Coronary artery (tissue), 2 donors: ENCODE measurements around the gene C2orf78.

Experiments used
- DNase-seq: peaks from one replicate; pipeline ENCODE4 v3.0.0-alpha.2; 2017; ENCODE audit warnings: low spot score
- H3K27ac ChIP-seq, 2 donors: fragments of 200-600 bp; sonication (generic); one replicate each; pipeline ENCODE4 v1.5.1; 2016 to 2019
- H3K4me3 ChIP-seq: fragments of 200-600 bp; sonication (generic); 2 replicates; pipeline ENCODE4 v1.5.1; 2016; ENCODE audit warnings: mild to moderate bottlenecking, moderate library complexity
- TF ChIP-seq, protein P1 (sequence below): fragments of 200-600 bp; sonication (generic); IDR thresholded peaks from one replicate; pipeline ENCODE4 v1.5.1; 2019; ENCODE audit warnings: antibody characterized with exemption

C2orf78 gene

DNA sequence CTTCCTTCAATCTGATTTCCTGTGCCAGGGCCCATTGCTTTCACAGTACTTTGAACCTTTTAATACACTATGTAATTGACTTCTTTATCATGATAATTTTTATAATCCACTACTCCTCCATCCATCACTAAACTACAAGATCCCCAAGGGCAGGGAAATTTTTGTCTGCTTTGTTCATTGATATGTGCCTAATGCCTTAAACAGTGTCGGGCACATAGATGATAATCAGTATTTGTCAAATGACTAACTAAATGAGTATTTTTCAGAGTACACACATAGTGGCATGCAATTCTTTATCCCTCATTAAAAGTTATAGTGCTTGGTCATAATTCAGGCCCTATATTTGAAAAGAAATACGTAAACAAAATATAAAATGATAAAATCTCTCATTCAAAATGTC lies 39.4 kb downstream of the C2orf78 start:
- no peak for DNase-seq
- TF ChIP-seq, protein P1, sequence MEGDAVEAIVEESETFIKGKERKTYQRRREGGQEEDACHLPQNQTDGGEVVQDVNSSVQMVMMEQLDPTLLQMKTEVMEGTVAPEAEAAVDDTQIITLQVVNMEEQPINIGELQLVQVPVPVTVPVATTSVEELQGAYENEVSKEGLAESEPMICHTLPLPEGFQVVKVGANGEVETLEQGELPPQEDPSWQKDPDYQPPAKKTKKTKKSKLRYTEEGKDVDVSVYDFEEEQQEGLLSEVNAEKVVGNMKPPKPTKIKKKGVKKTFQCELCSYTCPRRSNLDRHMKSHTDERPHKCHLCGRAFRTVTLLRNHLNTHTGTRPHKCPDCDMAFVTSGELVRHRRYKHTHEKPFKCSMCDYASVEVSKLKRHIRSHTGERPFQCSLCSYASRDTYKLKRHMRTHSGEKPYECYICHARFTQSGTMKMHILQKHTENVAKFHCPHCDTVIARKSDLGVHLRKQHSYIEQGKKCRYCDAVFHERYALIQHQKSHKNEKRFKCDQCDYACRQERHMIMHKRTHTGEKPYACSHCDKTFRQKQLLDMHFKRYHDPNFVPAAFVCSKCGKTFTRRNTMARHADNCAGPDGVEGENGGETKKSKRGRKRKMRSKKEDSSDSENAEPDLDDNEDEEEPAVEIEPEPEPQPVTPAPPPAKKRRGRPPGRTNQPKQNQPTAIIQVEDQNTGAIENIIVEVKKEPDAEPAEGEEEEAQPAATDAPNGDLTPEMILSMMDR = no peak
- H3K4me3 ChIP-seq = no peak overlapping the region
- no peak overlapping the region for H3K27ac ChIP-seq

DNA sequence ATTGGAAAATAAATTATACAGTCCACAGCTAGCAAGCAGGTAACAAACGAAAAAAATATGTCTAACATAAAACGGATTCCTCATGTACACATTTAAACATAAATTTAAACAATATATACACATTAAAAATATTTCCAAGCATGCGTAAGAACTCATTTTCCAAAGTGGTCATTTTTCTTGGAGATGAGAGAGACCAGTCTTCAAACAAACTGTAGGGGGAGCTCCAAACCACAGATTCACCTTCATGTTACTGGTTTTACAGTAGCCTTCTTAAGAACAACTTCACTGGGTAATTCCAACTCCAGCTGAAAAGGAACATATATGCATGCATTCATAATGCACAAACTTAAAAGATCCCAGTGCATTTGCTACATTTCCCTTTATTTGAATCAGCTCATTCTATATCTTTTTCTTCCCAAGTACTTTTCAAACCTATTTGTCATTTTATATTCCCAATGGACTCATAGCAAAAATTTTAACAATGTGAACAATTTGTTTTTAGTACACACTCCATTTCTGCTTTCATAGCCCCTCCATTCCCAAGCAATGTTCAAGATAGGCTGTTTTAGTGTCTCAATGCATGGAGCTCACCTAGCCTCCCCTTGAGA lies 40.0 kb downstream of the C2orf78 start:
- DNase-seq = no peak
- H3K27ac ChIP-seq = no peak overlapping the region
- TF ChIP-seq, protein P1 = peak; percentile 67
- H3K4me3 ChIP-seq = no peak overlapping the region

- H3K4me3 ChIP-seq = no peak overlapping the region
- no peak overlapping the region for H3K27ac ChIP-seq
- DNase-seq = no peak
- TF ChIP-seq, protein P1 = no peak
Observed at GRCh38 chr2:73825408-73825807, 41.4 kb downstream of the C2orf78 start.

- DNase-seq = no peak
- TF ChIP-seq, protein P1 = no peak
- Histone ChIP-seq H3K4me3 (no peak overlapping the region), H3K27ac (no peak overlapping the region)
Observed at GRCh38 chr2:73827018-73827417, 43.0 kb downstream of the C2orf78 start.

- DNase-seq = no peak
- Histone ChIP-seq H3K27ac (no peak overlapping the region), H3K4me3 (peak overlapping the region; percentile 82)
- TF ChIP-seq, protein P1 = no peak
Observed at GRCh38 chr2:73827660-73828388, 43.8 kb downstream of the C2orf78 start.

DNA sequence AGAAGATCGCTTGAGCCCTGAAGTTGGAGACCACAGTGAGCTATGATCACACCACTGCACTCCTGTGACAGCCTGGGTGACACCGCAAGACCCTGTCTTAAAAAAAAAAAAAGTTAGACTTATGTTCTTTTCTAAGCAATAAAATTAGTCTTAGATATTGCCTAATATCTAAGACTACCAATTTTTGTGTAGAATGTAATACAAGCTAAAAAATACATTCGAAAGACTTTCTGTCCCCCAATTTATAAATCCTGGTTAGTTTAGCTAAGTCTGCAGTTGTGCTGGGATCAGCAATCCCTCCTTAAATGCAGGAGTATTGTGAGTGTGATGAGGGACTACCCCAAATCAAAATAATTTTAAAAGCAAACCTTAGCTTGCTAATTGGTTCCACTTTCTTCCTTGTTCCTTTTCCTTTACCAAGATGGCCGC lies 44.4 kb downstream of the C2orf78 start:
- TF ChIP-seq, protein P1 = no peak
- H3K4me3 ChIP-seq = peak overlapping the region; percentile 82
- peak overlapping the region; percentile 94 to 96 for H3K27ac ChIP-seq
- no peak for DNase-seq
